OCI-LY1 (cell line): Measurements from ENCODE around the gene ZNF385C.

Experiments
- H2AFZ ChIP-seq: fragments of 200-600 bp; sonication (generic), shearing (Covaris generic); 2 replicates; pipeline ENCODE4 v1.6.0; 2014; ENCODE audit warnings: antibody characterized with exemption, mild to moderate bottlenecking, low read length
- H3F3A ChIP-seq: fragments of 200-600 bp; sonication (generic), shearing (Covaris generic); 2 replicates; pipeline ENCODE4 v1.6.0; 2014; ENCODE audit warnings: mild to moderate bottlenecking, antibody characterized with exemption, low read length, moderate library complexity; ENCODE audit not compliant: insufficient read depth
- H3K27ac ChIP-seq: fragments of 200-600 bp; sonication (generic); 2 replicates; pipeline ENCODE4 v1.5.1; 2014; ENCODE audit warnings: low read length, mixed run types, mild to moderate bottlenecking, low read depth; ENCODE audit not compliant: poor library complexity, severe bottlenecking
- H3K27me3 ChIP-seq: fragments of 200-600 bp; sonication (generic); 2 replicates; pipeline ENCODE4 v1.6.0; 2014; ENCODE audit warnings: antibody characterized with exemption, mild to moderate bottlenecking, low read length, moderate library complexity; ENCODE audit not compliant: insufficient read depth
- H3K36me3 ChIP-seq: fragments of 200-600 bp; sonication (generic); 2 replicates; pipeline ENCODE4 v1.6.1; 2014; ENCODE audit warnings: mild to moderate bottlenecking, antibody characterized with exemption, low read length, moderate library complexity, mixed read lengths; ENCODE audit not compliant: insufficient read depth
- H3K4me1 ChIP-seq: fragments of 200-600 bp; sonication (generic); 2 replicates; pipeline ENCODE4 v1.5.1; 2014; ENCODE audit warnings: mild to moderate bottlenecking, low read length, moderate library complexity; ENCODE audit not compliant: insufficient read depth, severe bottlenecking
- H3K4me2 ChIP-seq: fragments of 200-600 bp; sonication (generic), shearing (Covaris generic); 2 replicates; pipeline ENCODE4 v1.6.1; 2014; ENCODE audit warnings: low read length
- H3K4me3 ChIP-seq: fragments of 200-600 bp; sonication (generic); 2 replicates; pipeline ENCODE4 v1.5.1; 2014; ENCODE audit warnings: low read length, low read depth, mild to moderate bottlenecking, mixed read lengths; ENCODE audit not compliant: poor library complexity, severe bottlenecking
- H3K79me2 ChIP-seq: fragments of 200-600 bp; shearing (Covaris generic); 2 replicates; pipeline ENCODE4 v1.6.1; 2016; ENCODE audit warnings: mixed run types, low read length, mixed read lengths; ENCODE audit not compliant: insufficient read depth
- H3K9ac ChIP-seq: fragments of 200-600 bp; sonication (generic), shearing (Covaris generic); 2 replicates; pipeline ENCODE4 v1.6.1; 2014; ENCODE audit warnings: mild to moderate bottlenecking, low read length, mixed read lengths
- H3K9me2 ChIP-seq: fragments of 200-600 bp; sonication (generic), shearing (Covaris generic); 2 replicates; pipeline ENCODE4 v1.6.1; 2014; ENCODE audit warnings: low read depth, mild to moderate bottlenecking, low read length, mixed read lengths
- H3K9me3 ChIP-seq: fragments of 200-600 bp; shearing (Covaris generic); 2 replicates; pipeline ENCODE4 v1.6.1; 2014; ENCODE audit warnings: low read length, mixed read lengths
- H4K20me1 ChIP-seq: fragments of 200-600 bp; sonication (generic), shearing (Covaris generic); 2 replicates; pipeline ENCODE4 v1.6.0; 2016; ENCODE audit warnings: mild to moderate bottlenecking, low read length; ENCODE audit not compliant: insufficient read depth
- EZH2 ChIP-seq: fragments of 200-600 bp; sonication (generic), shearing (Covaris generic); IDR thresholded peaks from 2 replicates; pipeline ENCODE4 v1.8.0; 2017; ENCODE audit warnings: borderline replicate concordance, mixed run types, mild to moderate bottlenecking, antibody characterized with exemption, low read length, moderate library complexity, mixed read lengths
- TF ChIP-seq, protein P1 (sequence below): fragments of 200-600 bp; sonication (generic), shearing (Covaris generic); IDR thresholded peaks from 2 replicates; pipeline ENCODE4 v1.5.1; 2017; ENCODE audit warnings: mild to moderate bottlenecking, antibody characterized with exemption, low read length, moderate library complexity, mixed read lengths

The ZNF385C gene

GRCh38 chr17:42114118-42114517, 15.8 kb upstream of the ZNF385C start:
- Histone ChIP-seq H3K36me3 (peaks cover 36% of the 10 kb centered on the region; the same call in 1 of the 2 replicates), H3K79me2 (no peaks in the 10 kb centered on the region), H3K9me3 (no peaks in the 10 kb centered on the region), H3K9me2 (no peaks in the 10 kb centered on the region), H3K4me1 (peaks cover 56% of the 10 kb centered on the region), H3K9ac (no peak overlapping the region), H2AFZ (no peak overlapping the region), H3F3A (no peaks in the 10 kb centered on the region), H3K27me3 (no peaks in the 10 kb centered on the region), H3K27ac (no peak overlapping the region), H3K4me2 (no peak overlapping the region), H4K20me1 (no peaks in the 10 kb centered on the region), H3K4me3 (no peak overlapping the region)
- TF ChIP-seq, protein P1, sequence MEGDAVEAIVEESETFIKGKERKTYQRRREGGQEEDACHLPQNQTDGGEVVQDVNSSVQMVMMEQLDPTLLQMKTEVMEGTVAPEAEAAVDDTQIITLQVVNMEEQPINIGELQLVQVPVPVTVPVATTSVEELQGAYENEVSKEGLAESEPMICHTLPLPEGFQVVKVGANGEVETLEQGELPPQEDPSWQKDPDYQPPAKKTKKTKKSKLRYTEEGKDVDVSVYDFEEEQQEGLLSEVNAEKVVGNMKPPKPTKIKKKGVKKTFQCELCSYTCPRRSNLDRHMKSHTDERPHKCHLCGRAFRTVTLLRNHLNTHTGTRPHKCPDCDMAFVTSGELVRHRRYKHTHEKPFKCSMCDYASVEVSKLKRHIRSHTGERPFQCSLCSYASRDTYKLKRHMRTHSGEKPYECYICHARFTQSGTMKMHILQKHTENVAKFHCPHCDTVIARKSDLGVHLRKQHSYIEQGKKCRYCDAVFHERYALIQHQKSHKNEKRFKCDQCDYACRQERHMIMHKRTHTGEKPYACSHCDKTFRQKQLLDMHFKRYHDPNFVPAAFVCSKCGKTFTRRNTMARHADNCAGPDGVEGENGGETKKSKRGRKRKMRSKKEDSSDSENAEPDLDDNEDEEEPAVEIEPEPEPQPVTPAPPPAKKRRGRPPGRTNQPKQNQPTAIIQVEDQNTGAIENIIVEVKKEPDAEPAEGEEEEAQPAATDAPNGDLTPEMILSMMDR = no peak
- TF ChIP-seq EZH2 = no peak

GRCh38 chr17:42113293-42114069, 15.2 kb upstream of the ZNF385C start:
- Histone ChIP-seq H2AFZ (no peak overlapping the region), H3K27ac (peak overlapping the region; percentile 71), H3K9me2 (no peaks in the 10 kb centered on the region), H3K36me3 (peaks cover 35% of the 10 kb centered on the region; the same call in 1 of the 2 replicates), H3K4me2 (peak overlapping the region; percentile 91), H3K4me3 (peak overlapping the region; percentile 69), H3K9me3 (no peaks in the 10 kb centered on the region), H3K79me2 (no peaks in the 10 kb centered on the region), H3K9ac (peak overlapping the region; percentile 82; the same call in 1 of the 2 replicates), H3K4me1 (peaks cover 55% of the 10 kb centered on the region), H4K20me1 (no peaks in the 10 kb centered on the region), H3K27me3 (no peaks in the 10 kb centered on the region), H3F3A (no peaks in the 10 kb centered on the region)
- TF ChIP-seq, protein P1 = no peak
- TF ChIP-seq EZH2 = no peak

DNA sequence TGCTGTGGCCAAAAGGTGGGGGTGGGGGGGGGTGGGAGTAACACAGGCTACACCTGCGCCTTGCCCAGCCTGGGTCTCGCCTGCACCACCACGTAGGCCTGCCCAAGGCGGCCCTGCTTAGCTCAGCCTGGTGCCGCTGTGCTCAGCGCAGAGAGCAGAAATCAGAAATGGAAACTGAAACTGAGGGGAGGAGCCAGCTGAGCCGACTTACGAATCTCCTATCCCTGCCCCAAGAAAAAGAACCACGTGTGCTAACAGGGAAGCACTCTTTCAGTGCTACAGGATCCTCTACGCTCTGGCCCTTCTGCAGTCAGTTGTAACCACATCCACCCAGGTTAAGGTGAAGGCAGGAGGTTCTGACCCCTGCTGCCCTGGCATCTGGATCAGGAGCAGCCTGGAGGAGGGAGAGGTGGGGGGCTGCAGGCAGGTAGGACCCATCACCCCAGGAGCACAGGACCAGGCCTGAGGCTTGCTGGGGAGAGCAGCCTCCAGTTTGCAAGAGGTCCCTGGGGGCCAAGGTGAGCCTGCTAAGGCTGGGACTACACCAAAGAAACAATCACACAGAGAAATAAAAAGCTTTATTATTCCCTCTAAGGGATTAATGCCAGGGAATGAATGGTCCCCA, 14.4 kb upstream of the ZNF385C start, which contains the start of gene DHX58:
Gene DHX58, minus strand, starts transcription at position 163 of the 625 bp plus-strand sequence. CDS start 822 bp downstream, outside the sequence.
- Histone ChIP-seq H3K27ac (peak within 1 kb of the TSS; percentile 71), H3K4me3 (peak within 1 kb of the TSS; percentile 69), H3K9ac (peak within 1 kb of the TSS; percentile 82), H3K36me3 (peaks cover 27% of the 10 kb centered on the region; the same call in 1 of the 2 replicates), H3K9me3 (no peaks in the 10 kb centered on the region), H3K4me2 (peak within 1 kb of the TSS; percentile 91), H3F3A (no peaks in the 10 kb centered on the region), H3K79me2 (no peaks in the 10 kb centered on the region), H3K4me1 (peaks cover 63% of the 10 kb centered on the region), H4K20me1 (no peaks in the 10 kb centered on the region), H3K9me2 (no peaks in the 10 kb centered on the region), H2AFZ (no peak within 1 kb of the TSS), H3K27me3 (no peaks in the 10 kb centered on the region)
- TF ChIP-seq, protein P1 = no peak
